Measurements from ENCODE around the gene GPER1.

Gene GPER1

GRCh38 chr7:1129431-1129830 lies 41.5 kb downstream of the GPER1 start:
- Histone ChIP-seq H3K27ac (ENCODE audit: insufficient read depth, low read depth, low read length, poor library complexity, severe bottlenecking) (no peak overlapping the region), H3K36me3 (ENCODE audit: control insufficient read depth, insufficient read depth, low read length) (no peaks in the 10 kb centered on the region), H3K9me3 (ENCODE audit: control insufficient read depth, low read length) (no peaks in the 10 kb centered on the region), H3K4me1 (ENCODE audit: control insufficient read depth, insufficient read depth, low read length) (no peaks in the 10 kb centered on the region), H3K4me3 (ENCODE audit: insufficient read depth, low read depth, low read length) (no peak overlapping the region), H3K27me3 (ENCODE audit: control insufficient read depth, insufficient read depth, low read length, poor library complexity, severe bottlenecking) (no peaks in the 10 kb centered on the region)
- 93 to 94% methylated on average over 13 of the region's 13 CpGs for WGBS, 2 experiments

DNA sequence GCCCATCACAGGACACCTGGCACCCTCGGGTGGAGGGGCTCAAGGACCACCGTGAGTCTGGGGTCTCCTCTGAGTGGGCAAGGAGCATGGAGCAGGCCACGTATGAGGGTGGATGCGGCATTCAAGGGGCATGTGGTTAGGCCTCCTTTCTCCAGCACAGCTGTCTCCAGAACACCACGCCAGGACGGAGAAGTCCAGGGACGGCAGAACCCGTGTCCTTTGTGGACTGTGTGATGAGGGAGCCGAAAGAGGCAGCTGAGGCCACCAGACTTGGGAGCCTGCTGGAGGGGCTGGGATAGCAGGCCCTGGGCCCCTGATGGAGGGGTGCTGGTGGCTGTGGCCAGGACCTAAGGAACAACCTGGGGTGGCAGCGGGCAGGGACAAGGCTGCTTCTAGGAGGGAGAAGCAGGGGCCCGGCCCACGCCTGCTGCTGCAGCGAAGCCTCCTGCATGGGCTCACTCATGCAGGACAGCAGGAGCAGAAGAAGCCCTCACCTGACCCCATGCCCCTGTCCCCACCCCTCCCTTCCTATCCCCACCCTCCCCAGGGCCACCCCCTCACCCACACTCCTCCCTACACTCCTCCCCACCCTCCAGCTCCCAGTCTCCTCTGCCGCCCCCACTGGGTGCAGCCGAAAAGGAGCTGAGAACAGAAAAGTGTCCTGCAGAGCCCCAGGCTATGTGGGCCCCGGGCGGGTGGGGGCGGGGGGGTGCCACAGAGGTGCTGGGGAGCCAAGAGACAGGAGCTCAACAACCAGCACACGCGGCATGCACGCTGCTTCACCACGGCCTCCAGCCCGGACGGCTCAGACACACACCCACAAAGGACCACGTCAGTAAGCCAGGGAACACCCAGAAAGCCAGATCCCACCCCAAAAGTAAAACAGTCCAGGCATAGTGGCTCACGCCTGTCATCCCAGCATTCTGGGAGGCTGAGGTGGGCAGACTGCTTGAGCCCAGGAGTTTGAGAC lies 42.4 kb downstream of the GPER1 start:
- no peak overlapping the region for H3K27ac ChIP-seq (ENCODE audit: insufficient read depth, low read depth, low read length, poor library complexity, severe bottlenecking)
- H3K4me1 ChIP-seq (ENCODE audit: control insufficient read depth, insufficient read depth, low read length): no peaks in the 10 kb centered on the region
- 93 to 95% methylated on average over 26 of the region's 26 CpGs for WGBS, 2 experiments
- no peaks in the 10 kb centered on the region for H3K36me3 ChIP-seq (ENCODE audit: control insufficient read depth, insufficient read depth, low read length)
- H3K4me3 ChIP-seq (ENCODE audit: insufficient read depth, low read depth, low read length): no peak overlapping the region
- H3K27me3 ChIP-seq (ENCODE audit: control insufficient read depth, insufficient read depth, low read length, poor library complexity, severe bottlenecking): no peaks in the 10 kb centered on the region
- no peaks in the 10 kb centered on the region for H3K9me3 ChIP-seq (ENCODE audit: control insufficient read depth, low read length)

DNA sequence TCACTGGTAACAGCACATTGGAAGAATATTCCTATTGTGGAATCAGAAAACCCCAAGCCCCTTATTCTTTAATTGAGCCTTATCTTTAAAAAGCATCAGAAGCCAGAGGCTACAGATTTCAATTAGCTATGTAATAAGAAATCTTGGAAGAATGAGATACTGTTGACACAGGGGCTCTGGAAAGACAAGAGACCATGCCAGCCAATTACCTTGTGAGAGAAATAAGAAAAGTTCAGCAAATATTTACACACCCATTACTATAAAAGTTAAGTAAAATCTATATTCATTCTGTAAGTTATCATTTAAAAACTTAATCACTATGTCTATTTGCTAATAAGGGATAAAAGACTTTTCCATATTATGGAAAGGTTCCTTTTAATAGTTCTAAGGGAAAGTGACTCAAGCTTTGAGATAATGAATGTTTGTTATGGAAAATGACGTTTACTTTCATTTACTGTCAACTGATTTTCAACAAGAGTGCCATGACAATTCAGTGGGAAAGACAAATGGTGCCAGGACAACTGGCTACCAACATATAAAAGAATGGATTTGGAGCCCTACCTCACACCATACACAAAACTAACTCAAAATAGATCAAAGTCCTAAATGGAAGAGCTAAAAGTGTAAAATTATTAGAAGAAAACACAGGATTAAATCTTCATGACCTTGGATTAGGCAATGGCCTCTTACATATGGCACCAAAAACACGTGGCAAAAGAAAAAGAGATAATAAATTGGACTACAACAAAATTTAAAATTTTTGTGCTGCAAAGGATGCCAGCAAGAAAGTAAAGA lies 43.8 kb downstream of the GPER1 start:
- WGBS, 2 experiments: 93 to 100% methylated on average over 2 of the region's 2 CpGs
- Histone ChIP-seq H3K27me3 (ENCODE audit: control insufficient read depth, insufficient read depth, low read length, poor library complexity, severe bottlenecking) (no peaks in the 10 kb centered on the region), H3K4me3 (ENCODE audit: insufficient read depth, low read depth, low read length) (no peak overlapping the region)

DNA sequence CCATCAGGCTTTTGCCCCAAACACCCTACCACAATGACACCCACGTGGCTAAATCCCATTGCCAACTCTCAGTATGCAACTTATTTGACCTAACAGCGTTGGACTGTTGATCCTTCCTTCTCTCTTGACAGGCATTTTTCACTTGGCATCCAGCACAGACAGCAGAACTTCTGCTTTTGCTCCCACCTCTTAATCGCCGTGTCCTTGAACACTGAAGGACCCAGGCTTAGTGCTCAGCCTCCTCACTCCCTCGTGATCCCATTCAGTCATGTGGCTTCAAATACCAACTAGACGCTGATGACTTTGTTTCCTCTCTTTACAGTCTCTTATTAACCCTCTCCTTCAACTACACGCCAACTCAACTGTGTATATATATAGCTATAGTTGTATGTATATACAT lies 47.0 kb downstream of the GPER1 start:
- Histone ChIP-seq H3K4me3 (ENCODE audit: insufficient read depth, low read depth, low read length) (no peak overlapping the region), H3K9me3 (ENCODE audit: control insufficient read depth, low read length) (no peaks in the 10 kb centered on the region), H3K36me3 (ENCODE audit: control insufficient read depth, insufficient read depth, low read length) (no peaks in the 10 kb centered on the region), H3K27ac (ENCODE audit: insufficient read depth, low read depth, low read length, poor library complexity, severe bottlenecking) (no peak overlapping the region), H3K27me3 (ENCODE audit: control insufficient read depth, insufficient read depth, low read length, poor library complexity, severe bottlenecking) (no peaks in the 10 kb centered on the region), H3K4me1 (ENCODE audit: control insufficient read depth, insufficient read depth, low read length) (peaks cover 9% of the 10 kb centered on the region)
- 92 to 97% methylated on average over 6 of the region's 7 CpGs for WGBS, 2 experiments

More for the DNA sequence above, 43.8 kb downstream of the GPER1 start:
- Histone ChIP-seq H3K36me3 (ENCODE audit: control insufficient read depth, insufficient read depth, low read length) (no peaks in the 10 kb centered on the region), H3K4me1 (ENCODE audit: control insufficient read depth, insufficient read depth, low read length) (peaks cover 2% of the 10 kb centered on the region), H3K27ac (ENCODE audit: insufficient read depth, low read depth, low read length, poor library complexity, severe bottlenecking) (no peak overlapping the region), H3K9me3 (ENCODE audit: control insufficient read depth, low read length) (no peaks in the 10 kb centered on the region)

DNA sequence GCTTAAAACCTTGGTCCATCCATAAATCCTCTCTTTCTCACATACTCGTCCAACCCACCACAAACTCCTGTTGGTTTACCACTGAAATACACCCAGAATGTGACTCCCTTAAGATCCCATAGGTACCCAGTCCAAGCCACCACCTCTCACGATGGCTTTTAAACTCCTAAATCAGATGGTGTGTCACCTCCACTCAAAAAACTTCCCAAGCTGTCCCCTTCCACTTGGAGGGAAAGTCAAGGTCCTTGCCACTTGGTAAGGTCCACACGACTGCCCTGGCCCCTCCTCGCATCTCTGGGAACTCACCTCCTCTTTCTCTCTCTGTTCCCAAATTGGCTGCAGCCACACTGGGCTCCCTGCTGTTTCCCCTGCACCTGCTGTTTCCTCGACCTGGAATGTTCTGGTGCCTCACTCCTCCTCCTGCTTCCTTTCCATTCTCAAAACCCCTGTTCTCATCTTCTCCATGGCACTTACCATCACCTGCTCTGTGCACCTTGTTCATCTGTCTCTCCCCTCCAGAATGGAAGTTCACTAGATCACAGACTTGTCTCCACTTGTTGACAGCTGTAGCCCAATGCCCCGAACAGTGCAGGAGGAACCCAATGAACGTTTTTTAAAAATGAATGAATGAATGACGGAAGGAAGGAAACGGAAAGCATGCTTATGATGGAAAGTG lies 49.1 kb downstream of the GPER1 start:
- no peaks in the 10 kb centered on the region for H3K27me3 ChIP-seq (ENCODE audit: control insufficient read depth, insufficient read depth, low read length, poor library complexity, severe bottlenecking)
- H3K4me1 ChIP-seq (ENCODE audit: control insufficient read depth, insufficient read depth, low read length): peaks cover 9% of the 10 kb centered on the region
- peak overlapping the region; percentile 26 for H3K27ac ChIP-seq (ENCODE audit: insufficient read depth, low read depth, low read length, poor library complexity, severe bottlenecking)
- no peaks in the 10 kb centered on the region for H3K36me3 ChIP-seq (ENCODE audit: control insufficient read depth, insufficient read depth, low read length)
- WGBS, 2 experiments: 30 to 31% methylated on average over 9 of the region's 9 CpGs
- no peaks in the 10 kb centered on the region for H3K9me3 ChIP-seq (ENCODE audit: control insufficient read depth, low read length)
- H3K4me3 ChIP-seq (ENCODE audit: insufficient read depth, low read depth, low read length): peak overlapping the region; percentile 73

DNA sequence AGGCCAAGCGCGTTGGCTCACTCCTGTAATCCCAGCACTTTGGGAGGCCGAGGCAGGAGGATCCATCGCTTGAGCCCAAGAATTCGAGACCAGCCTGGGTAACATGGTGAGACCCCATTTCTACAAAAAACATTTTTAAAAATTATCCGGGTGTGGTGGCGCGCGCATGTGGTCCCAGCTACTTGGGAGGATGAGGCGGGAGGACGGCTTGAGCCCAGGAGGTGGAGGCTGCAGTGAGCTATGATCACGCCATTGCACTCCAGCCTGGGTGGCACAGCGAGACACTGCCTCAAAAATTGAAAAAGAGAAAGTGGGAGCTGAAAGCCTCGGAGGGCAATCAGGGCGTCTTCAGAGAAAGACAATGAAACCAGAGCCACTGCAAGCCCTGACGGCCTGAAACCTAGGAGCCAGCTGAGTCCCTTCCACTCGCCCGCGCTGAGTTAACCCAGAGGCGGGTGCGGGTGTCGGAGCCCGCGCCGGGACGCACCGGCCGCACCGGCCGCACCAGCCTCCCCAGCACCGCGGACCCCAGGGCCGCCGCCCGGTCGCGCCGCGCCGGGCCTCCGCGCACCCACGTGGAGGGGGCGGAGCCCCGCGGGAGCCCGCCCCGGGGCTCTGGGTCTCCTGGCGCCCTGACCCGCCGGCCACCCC lies 49.7 kb downstream of the GPER1 start:
- no peak overlapping the region for H3K27ac ChIP-seq (ENCODE audit: insufficient read depth, low read depth, low read length, poor library complexity, severe bottlenecking)
- no peaks in the 10 kb centered on the region for H3K9me3 ChIP-seq (ENCODE audit: control insufficient read depth, low read length)
- WGBS, 2 experiments: 7 to 9% methylated on average over 51 of the region's 51 CpGs
- H3K4me3 ChIP-seq (ENCODE audit: insufficient read depth, low read depth, low read length): peak overlapping the region; percentile 73
- H3K36me3 ChIP-seq (ENCODE audit: control insufficient read depth, insufficient read depth, low read length): no peaks in the 10 kb centered on the region
- no peaks in the 10 kb centered on the region for H3K27me3 ChIP-seq (ENCODE audit: control insufficient read depth, insufficient read depth, low read length, poor library complexity, severe bottlenecking)
- peaks cover 9% of the 10 kb centered on the region for H3K4me1 ChIP-seq (ENCODE audit: control insufficient read depth, insufficient read depth, low read length)

GRCh38 chr7:1140476-1141104 lies 52.7 kb downstream of the GPER1 start:
- Histone ChIP-seq H3K27ac (ENCODE audit: insufficient read depth, low read depth, low read length, poor library complexity, severe bottlenecking) (no peak overlapping the region), H3K4me3 (ENCODE audit: insufficient read depth, low read depth, low read length) (no peak overlapping the region), H3K36me3 (ENCODE audit: control insufficient read depth, insufficient read depth, low read length) (no peaks in the 10 kb centered on the region), H3K27me3 (ENCODE audit: control insufficient read depth, insufficient read depth, low read length, poor library complexity, severe bottlenecking) (no peaks in the 10 kb centered on the region), H3K9me3 (ENCODE audit: control insufficient read depth, low read length) (no peaks in the 10 kb centered on the region), H3K4me1 (ENCODE audit: control insufficient read depth, insufficient read depth, low read length) (peaks cover 9% of the 10 kb centered on the region)
- 90 to 92% methylated on average over 4 of the region's 4 CpGs for WGBS, 2 experiments

- H3K27me3 ChIP-seq (ENCODE audit: control insufficient read depth, insufficient read depth, low read length, poor library complexity, severe bottlenecking): no peaks in the 10 kb centered on the region
- no peak overlapping the region for H3K27ac ChIP-seq (ENCODE audit: insufficient read depth, low read depth, low read length, poor library complexity, severe bottlenecking)
- H3K4me1 ChIP-seq (ENCODE audit: control insufficient read depth, insufficient read depth, low read length): peaks cover 8% of the 10 kb centered on the region
- H3K4me3 ChIP-seq (ENCODE audit: insufficient read depth, low read depth, low read length): no peak overlapping the region
- H3K36me3 ChIP-seq (ENCODE audit: control insufficient read depth, insufficient read depth, low read length): no peaks in the 10 kb centered on the region
- H3K9me3 ChIP-seq (ENCODE audit: control insufficient read depth, low read length): no peaks in the 10 kb centered on the region
- 89 to 91% methylated on average over 6 of the region's 6 CpGs for WGBS, 2 experiments
Measured at GRCh38 chr7:1141651-1142050, 53.7 kb downstream of the GPER1 start.

- WGBS, 2 experiments: 86 to 88% methylated on average over 14 of the region's 14 CpGs
- no peak overlapping the region for H3K4me3 ChIP-seq (ENCODE audit: insufficient read depth, low read depth, low read length)
Measured at GRCh38 chr7:1142051-1142635, 54.2 kb downstream of the GPER1 start.

More at GRCh38 chr7:1142051-1142635, 54.2 kb downstream of the GPER1 start:
- Histone ChIP-seq H3K27me3 (ENCODE audit: control insufficient read depth, insufficient read depth, low read length, poor library complexity, severe bottlenecking) (no peaks in the 10 kb centered on the region), H3K4me1 (ENCODE audit: control insufficient read depth, insufficient read depth, low read length) (peaks cover 3% of the 10 kb centered on the region), H3K36me3 (ENCODE audit: control insufficient read depth, insufficient read depth, low read length) (no peaks in the 10 kb centered on the region), H3K27ac (ENCODE audit: insufficient read depth, low read depth, low read length, poor library complexity, severe bottlenecking) (no peak overlapping the region), H3K9me3 (ENCODE audit: control insufficient read depth, low read length) (no peaks in the 10 kb centered on the region)
